HCT116 (cell line): ENCODE results near the gene STK38L. TPM values are rescaled to one million over a fixed set of nuclear protein-coding genes. Genes with fewer than 3 reads are reported as not detected.

Source experiments
- ATAC-seq: fragments of 200-7000 bp; cut with Tn5 transposase; 2 replicates; pipeline ENCODE4 v1.9.1; 2020; ENCODE audit warnings: mild to moderate bottlenecking, moderate library complexity
- BruUV-seq: library from RNA; stranded (reverse); fragments of 400-500 nt; replicated peaks from 2 replicates; lab custom pipeline; 2021; lab: Mats Ljungman, UMichigan
- CTCF ChIA-PET: fragments of 300-600 bp; sonication (Branson Sonifier 250); formaldehyde crosslinking; loops from one replicate; lab custom pipeline; 2021; ENCODE audit warnings: antibody characterized with exemption; lab: Charles Lee
- POLR2A ChIA-PET: fragments of 300-600, 350-600 bp; sonication (Branson Sonifier 250); formaldehyde crosslinking; loops from one replicate; lab custom pipeline; 2021; ENCODE audit warnings: antibody characterized with exemption; lab: Charles Lee
- RAD21 ChIA-PET, 2 experiments: fragments of 300-600 bp; sonication (Branson Sonifier 250); formaldehyde crosslinking; loops; one replicate each; lab custom pipeline; 2023; ENCODE audit warnings: low total read pairs in 2 of 2; ENCODE audit not compliant: uncharacterized antibody in 2 of 2, unreplicated experiment in 2 of 2, low non-redundant PET in 1 of 2; lab: Charles Lee
- DNase-seq: peaks from one replicate; pipeline ENCODE4 v3.0.0-alpha.2; 2010; ENCODE audit warnings: low read depth, low spot score
- H2AFZ ChIP-seq: fragments of 200-600 bp; shearing (Covaris generic), sonication (generic); 2 replicates; pipeline ENCODE4 v1.6.1; 2017; ENCODE audit warnings: low read depth, mixed run types, mixed read lengths, antibody characterized with exemption, low read length; ENCODE audit not compliant: poor library complexity, severe bottlenecking
- H3K27ac ChIP-seq: 2 replicates; pipeline ENCODE4 v1.5.1; 2012; ENCODE audit warnings: low read depth, low read length
- H3K27me3 ChIP-seq: fragments of 200-600 bp; sonication (generic); 2 replicates; pipeline ENCODE4 v1.6.1; 2016; ENCODE audit warnings: mixed run types, low read length, mixed read lengths; ENCODE audit not compliant: insufficient read depth
- H3K36me3 ChIP-seq, 2 experiments: fragments of 200-500 bp in 1 of 2; fragments of 200-600 bp in 1 of 2; sonication (Bioruptor generic) in 1 of 2; sonication (generic) in 1 of 2; 2 replicates each; pipeline versions ENCODE4 v1.5.1 to v1.6.1; 2014 to 2016; ENCODE audit warnings: low read length in 2 of 2, inconsistent platforms in 1 of 2, mixed read lengths in 1 of 2, mixed run types in 1 of 2; ENCODE audit not compliant: insufficient read depth in 2 of 2, control insufficient read depth in 1 of 2
- H3K4me1 ChIP-seq, 2 experiments: fragments of 200-600 bp in 1 of 2; sonication (generic) in 1 of 2; 2 replicates each; pipeline versions ENCODE4 v1.5.1 to v1.6.1; 2012 to 2017; ENCODE audit warnings: low read length in 2 of 2, inconsistent platforms in 1 of 2, mild to moderate bottlenecking in 1 of 2, mixed read lengths in 1 of 2, mixed run types in 1 of 2, moderate library complexity in 1 of 2; ENCODE audit not compliant: insufficient read depth in 2 of 2, control insufficient read depth in 1 of 2
- H3K4me2 ChIP-seq: fragments of 200-600 bp; sonication (generic); 2 replicates; pipeline ENCODE4 v1.6.1; 2017; ENCODE audit warnings: mixed run types, low read length, mixed read lengths
- H3K4me3 ChIP-seq, 2 experiments: fragments of 200-600 bp in 1 of 2; sonication (generic) in 1 of 2; replicated peaks in 1 of 2; 2 replicates each; pipeline ENCODE4 v1.5.1; 2011 to 2016; ENCODE audit warnings: low read length in 2 of 2, control low read depth in 1 of 2, low read depth in 1 of 2, mild to moderate bottlenecking in 1 of 2, mixed read lengths in 1 of 2, mixed run types in 1 of 2
- H3K79me2 ChIP-seq: fragments of 200-600 bp; sonication (generic); 2 replicates; pipeline ENCODE4 v1.6.1; 2017; ENCODE audit warnings: mild to moderate bottlenecking, mixed run types, low read length, moderate library complexity, mixed read lengths; ENCODE audit not compliant: insufficient read depth
- H3K9ac ChIP-seq: fragments of 200-600 bp; sonication (generic); 2 replicates; pipeline ENCODE4 v1.6.1; 2016; ENCODE audit warnings: low read length, mixed read lengths
- H3K9me2 ChIP-seq: fragments of 200-600 bp; sonication (generic), shearing (Covaris generic); 2 replicates; pipeline ENCODE4 v1.6.1; 2017; ENCODE audit warnings: mixed run types, mild to moderate bottlenecking, moderate library complexity; ENCODE audit not compliant: insufficient read depth
- H3K9me3 ChIP-seq, 2 experiments: fragments of 200-500 bp in 1 of 2; fragments of 200-600 bp in 1 of 2; sonication (Bioruptor generic) in 1 of 2; sonication (generic) in 1 of 2; 2 replicates each; pipeline ENCODE4 v1.6.1; 2014 to 2017; ENCODE audit warnings: low read length in 2 of 2, mixed read lengths in 2 of 2, inconsistent platforms in 1 of 2, low read depth in 1 of 2, mild to moderate bottlenecking in 1 of 2, mixed run types in 1 of 2, moderate library complexity in 1 of 2; ENCODE audit not compliant: control insufficient read depth in 1 of 2, insufficient read depth in 1 of 2
- H4K20me1 ChIP-seq: fragments of 200-600 bp; sonication (generic), shearing (Covaris generic); 2 replicates; pipeline ENCODE4 v1.6.1; 2017; ENCODE audit warnings: mixed run types, mild to moderate bottlenecking, moderate library complexity; ENCODE audit not compliant: insufficient read depth
- CBX3 ChIP-seq: IDR thresholded peaks from 2 replicates; pipeline ENCODE4 v1.6.1; 2012; ENCODE audit warnings: low read depth
- CEBPB ChIP-seq: IDR thresholded peaks from 2 replicates; pipeline ENCODE4 v1.6.1; 2012; ENCODE audit warnings: low read depth
- EGR1 ChIP-seq: IDR thresholded peaks from 2 replicates; pipeline ENCODE4 v1.6.1; 2012; ENCODE audit warnings: low read depth
- ELF1 ChIP-seq: IDR thresholded peaks from 2 replicates; pipeline ENCODE4 v1.6.1; 2012; ENCODE audit warnings: low read depth, borderline replicate concordance
- EZH2phosphoT487 ChIP-seq: fragments of 200-600 bp; IDR thresholded peaks from 2 replicates; pipeline ENCODE4 v1.6.1; 2018; ENCODE audit warnings: antibody characterized with exemption, borderline replicate concordance
- FOSL1 ChIP-seq: IDR thresholded peaks from 2 replicates; pipeline ENCODE4 v1.6.1; 2012; ENCODE audit warnings: low read depth
- JUND ChIP-seq: IDR thresholded peaks from 2 replicates; pipeline ENCODE4 v1.6.1; 2012
- POLR2A ChIP-seq: IDR thresholded peaks from 2 replicates; pipeline ENCODE4 v1.7.0; 2011; ENCODE audit warnings: borderline replicate concordance; ENCODE audit not compliant: insufficient read depth, insufficient read length; ENCODE audit errors: extremely low read depth
- POLR2AphosphoS5 ChIP-seq: IDR thresholded peaks from 2 replicates; pipeline ENCODE4 v1.6.1; 2011; ENCODE audit warnings: mild to moderate bottlenecking, low read depth, low read length, moderate library complexity
- RAD21 ChIP-seq: IDR thresholded peaks from 2 replicates; pipeline ENCODE4 v1.6.1; 2012; ENCODE audit warnings: low read depth, mild to moderate bottlenecking
- SIN3A ChIP-seq: IDR thresholded peaks from 2 replicates; pipeline ENCODE4 v1.6.1; 2012; ENCODE audit warnings: low read depth
- SP1 ChIP-seq: IDR thresholded peaks from 2 replicates; pipeline ENCODE4 v1.6.1; 2012; ENCODE audit warnings: low read depth
- SRF ChIP-seq: IDR thresholded peaks from 2 replicates; pipeline ENCODE4 v1.6.1; 2012; ENCODE audit warnings: low read depth
- YY1 ChIP-seq: IDR thresholded peaks from 2 replicates; pipeline ENCODE4 v1.6.1; 2011; ENCODE audit warnings: low read length, low read depth, moderate library complexity, mild to moderate bottlenecking; ENCODE audit not compliant: insufficient replicate concordance; ENCODE audit errors: extremely low read depth
- ZFX ChIP-seq: fragments of 450-650 bp; IDR thresholded peaks from 2 replicates; pipeline ENCODE4 v1.6.1; 2017
- ZNF274 ChIP-seq: fragments of 200-500 bp; sonication (Bioruptor generic); IDR thresholded peaks from 2 replicates; pipeline ENCODE4 v1.6.1; 2014; ENCODE audit warnings: mild to moderate bottlenecking, low read depth, low read length, inconsistent platforms
- intact Hi-C: fragments of 100-400 bp; cut with micrococcal nuclease; formaldehyde crosslinking; loops from 2 replicates; pipeline ENCODE4 v1.10.0; 2022
- total RNA-seq: library from RNA; stranded (reverse); gene quantifications from one replicate; pipeline ENCODE4 v1.2.1, GENCODE V29; 2021; ENCODE audit not compliant: unreplicated experiment
- TF ChIP-seq, protein P1 (sequence below): IDR thresholded peaks from 2 replicates; pipeline ENCODE4 v1.6.1; 2012; ENCODE audit warnings: low read depth
- TF ChIP-seq, protein P2 (sequence below): IDR thresholded peaks from 2 replicates; pipeline ENCODE4 v1.6.1; 2012
- TF ChIP-seq, protein P3 (sequence below): IDR thresholded peaks from 2 replicates; pipeline ENCODE4 v1.6.1; 2011; ENCODE audit warnings: mild to moderate bottlenecking, low read length, moderate library complexity; ENCODE audit not compliant: insufficient replicate concordance; ENCODE audit errors: extremely low read depth
- TF ChIP-seq, protein P4 (sequence below), 3 experiments: fragments of 200-600 bp in 1 of 3; sonication (generic) in 1 of 3; IDR thresholded peaks in 2 of 3; conservative IDR thresholded peaks in 1 of 3; 2 replicates each; pipeline ENCODE4 v1.5.1; 2012 to 2017; ENCODE audit warnings: low read depth in 2 of 3, low read length in 2 of 3, antibody characterized with exemption in 1 of 3, borderline replicate concordance in 1 of 3, control low read depth in 1 of 3, mild to moderate bottlenecking in 1 of 3, mixed read lengths in 1 of 3, mixed run types in 1 of 3, moderate library complexity in 1 of 3; ENCODE audit not compliant: insufficient read depth in 1 of 3

Gene STK38L
- total RNA-seq, 1 experiment from 2014 or later = 23.9 TPM

DNA sequence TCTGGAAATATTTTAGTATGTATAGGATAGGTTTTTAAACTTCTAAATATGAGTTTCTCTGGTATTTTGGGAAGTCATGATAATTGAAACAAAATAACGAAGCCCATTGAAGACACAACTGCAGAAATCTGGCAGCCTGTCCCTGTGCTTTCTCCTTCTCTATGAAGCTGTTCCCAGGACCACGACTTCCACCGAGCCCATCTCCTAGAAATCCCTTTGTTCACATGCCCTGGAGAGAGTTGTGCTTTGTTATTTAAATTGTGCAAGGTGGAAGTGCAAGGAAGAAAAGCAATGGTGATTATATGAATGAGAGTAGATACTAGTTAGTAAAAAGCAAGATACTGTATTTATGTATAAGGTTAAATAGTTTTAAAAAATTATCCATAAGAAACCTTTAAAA is 32.2 kb downstream of the STK38L start:
- Histone ChIP-seq H3K9ac (no peak overlapping the region), H3K9me3 (no peaks in the 10 kb centered on the region), H3K4me3 (no peak overlapping the region), H2AFZ (no peak overlapping the region), H3K9me2 (no peaks in the 10 kb centered on the region), H3K4me2 (no peak overlapping the region), H3K27ac (no peak overlapping the region), H3K4me1 (peaks cover 7% of the 10 kb centered on the region in 2 experiments; a peak in 2 of 4 replicates), H3K36me3 (no peaks in the 10 kb centered on the region), H3K79me2 (peaks cover 10% of the 10 kb centered on the region), H3K27me3 (no peaks in the 10 kb centered on the region), H4K20me1 (0 out of 2 replicates have a peak, but pooled peaks cover 3% of the 10 kb centered on the region)
- POLR2A ChIA-PET = no interaction called here
- CTCF ChIA-PET = no interaction called here
- intact Hi-C loops = no loop called here
- TF ChIP-seq ZFX = no peak
- TF ChIP-seq EZH2phosphoT487 = no peak
- no peak for TF ChIP-seq POLR2A
- TF ChIP-seq EGR1 = no peak
- TF ChIP-seq RAD21 = no peak
- no peak for TF ChIP-seq POLR2AphosphoS5
- TF ChIP-seq FOSL1 = no peak
- TF ChIP-seq, protein P1, sequence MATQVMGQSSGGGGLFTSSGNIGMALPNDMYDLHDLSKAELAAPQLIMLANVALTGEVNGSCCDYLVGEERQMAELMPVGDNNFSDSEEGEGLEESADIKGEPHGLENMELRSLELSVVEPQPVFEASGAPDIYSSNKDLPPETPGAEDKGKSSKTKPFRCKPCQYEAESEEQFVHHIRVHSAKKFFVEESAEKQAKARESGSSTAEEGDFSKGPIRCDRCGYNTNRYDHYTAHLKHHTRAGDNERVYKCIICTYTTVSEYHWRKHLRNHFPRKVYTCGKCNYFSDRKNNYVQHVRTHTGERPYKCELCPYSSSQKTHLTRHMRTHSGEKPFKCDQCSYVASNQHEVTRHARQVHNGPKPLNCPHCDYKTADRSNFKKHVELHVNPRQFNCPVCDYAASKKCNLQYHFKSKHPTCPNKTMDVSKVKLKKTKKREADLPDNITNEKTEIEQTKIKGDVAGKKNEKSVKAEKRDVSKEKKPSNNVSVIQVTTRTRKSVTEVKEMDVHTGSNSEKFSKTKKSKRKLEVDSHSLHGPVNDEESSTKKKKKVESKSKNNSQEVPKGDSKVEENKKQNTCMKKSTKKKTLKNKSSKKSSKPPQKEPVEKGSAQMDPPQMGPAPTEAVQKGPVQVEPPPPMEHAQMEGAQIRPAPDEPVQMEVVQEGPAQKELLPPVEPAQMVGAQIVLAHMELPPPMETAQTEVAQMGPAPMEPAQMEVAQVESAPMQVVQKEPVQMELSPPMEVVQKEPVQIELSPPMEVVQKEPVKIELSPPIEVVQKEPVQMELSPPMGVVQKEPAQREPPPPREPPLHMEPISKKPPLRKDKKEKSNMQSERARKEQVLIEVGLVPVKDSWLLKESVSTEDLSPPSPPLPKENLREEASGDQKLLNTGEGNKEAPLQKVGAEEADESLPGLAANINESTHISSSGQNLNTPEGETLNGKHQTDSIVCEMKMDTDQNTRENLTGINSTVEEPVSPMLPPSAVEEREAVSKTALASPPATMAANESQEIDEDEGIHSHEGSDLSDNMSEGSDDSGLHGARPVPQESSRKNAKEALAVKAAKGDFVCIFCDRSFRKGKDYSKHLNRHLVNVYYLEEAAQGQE = no peak
- no peak for TF ChIP-seq SIN3A
- TF ChIP-seq CEBPB = no peak
- TF ChIP-seq, protein P2, sequence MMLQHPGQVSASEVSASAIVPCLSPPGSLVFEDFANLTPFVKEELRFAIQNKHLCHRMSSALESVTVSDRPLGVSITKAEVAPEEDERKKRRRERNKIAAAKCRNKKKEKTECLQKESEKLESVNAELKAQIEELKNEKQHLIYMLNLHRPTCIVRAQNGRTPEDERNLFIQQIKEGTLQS = no peak
- TF ChIP-seq ELF1 = no peak
- no peak for TF ChIP-seq YY1
- TF ChIP-seq SP1 = no peak
- TF ChIP-seq CBX3 = no peak
- TF ChIP-seq ZNF274 = no peak
- TF ChIP-seq JUND = no peak
- no peak for TF ChIP-seq SRF
- TF ChIP-seq, protein P3, sequence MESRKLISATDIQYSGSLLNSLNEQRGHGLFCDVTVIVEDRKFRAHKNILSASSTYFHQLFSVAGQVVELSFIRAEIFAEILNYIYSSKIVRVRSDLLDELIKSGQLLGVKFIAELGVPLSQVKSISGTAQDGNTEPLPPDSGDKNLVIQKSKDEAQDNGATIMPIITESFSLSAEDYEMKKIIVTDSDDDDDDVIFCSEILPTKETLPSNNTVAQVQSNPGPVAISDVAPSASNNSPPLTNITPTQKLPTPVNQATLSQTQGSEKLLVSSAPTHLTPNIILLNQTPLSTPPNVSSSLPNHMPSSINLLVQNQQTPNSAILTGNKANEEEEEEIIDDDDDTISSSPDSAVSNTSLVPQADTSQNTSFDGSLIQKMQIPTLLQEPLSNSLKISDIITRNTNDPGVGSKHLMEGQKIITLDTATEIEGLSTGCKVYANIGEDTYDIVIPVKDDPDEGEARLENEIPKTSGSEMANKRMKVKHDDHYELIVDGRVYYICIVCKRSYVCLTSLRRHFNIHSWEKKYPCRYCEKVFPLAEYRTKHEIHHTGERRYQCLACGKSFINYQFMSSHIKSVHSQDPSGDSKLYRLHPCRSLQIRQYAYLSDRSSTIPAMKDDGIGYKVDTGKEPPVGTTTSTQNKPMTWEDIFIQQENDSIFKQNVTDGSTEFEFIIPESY = no peak
- TF ChIP-seq, protein P4, sequence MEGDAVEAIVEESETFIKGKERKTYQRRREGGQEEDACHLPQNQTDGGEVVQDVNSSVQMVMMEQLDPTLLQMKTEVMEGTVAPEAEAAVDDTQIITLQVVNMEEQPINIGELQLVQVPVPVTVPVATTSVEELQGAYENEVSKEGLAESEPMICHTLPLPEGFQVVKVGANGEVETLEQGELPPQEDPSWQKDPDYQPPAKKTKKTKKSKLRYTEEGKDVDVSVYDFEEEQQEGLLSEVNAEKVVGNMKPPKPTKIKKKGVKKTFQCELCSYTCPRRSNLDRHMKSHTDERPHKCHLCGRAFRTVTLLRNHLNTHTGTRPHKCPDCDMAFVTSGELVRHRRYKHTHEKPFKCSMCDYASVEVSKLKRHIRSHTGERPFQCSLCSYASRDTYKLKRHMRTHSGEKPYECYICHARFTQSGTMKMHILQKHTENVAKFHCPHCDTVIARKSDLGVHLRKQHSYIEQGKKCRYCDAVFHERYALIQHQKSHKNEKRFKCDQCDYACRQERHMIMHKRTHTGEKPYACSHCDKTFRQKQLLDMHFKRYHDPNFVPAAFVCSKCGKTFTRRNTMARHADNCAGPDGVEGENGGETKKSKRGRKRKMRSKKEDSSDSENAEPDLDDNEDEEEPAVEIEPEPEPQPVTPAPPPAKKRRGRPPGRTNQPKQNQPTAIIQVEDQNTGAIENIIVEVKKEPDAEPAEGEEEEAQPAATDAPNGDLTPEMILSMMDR (IDR thresholded peaks at IDR 0.05 in 2 of 3, conservative IDR thresholded peaks at IDR 0.05 in 1 of 3; ENCODE audit: borderline replicate concordance in 1 of 3, insufficient read depth in 1 of 3, low read depth in 2 of 3, low read length in 2 of 3) = no peak
- RAD21 ChIA-PET = no interaction called here
- DNase-seq = no peak
- no TSS peak for BruUV-seq
- ATAC-seq = no peak
